ENCODE data around the gene FAM83B.

DNA sequence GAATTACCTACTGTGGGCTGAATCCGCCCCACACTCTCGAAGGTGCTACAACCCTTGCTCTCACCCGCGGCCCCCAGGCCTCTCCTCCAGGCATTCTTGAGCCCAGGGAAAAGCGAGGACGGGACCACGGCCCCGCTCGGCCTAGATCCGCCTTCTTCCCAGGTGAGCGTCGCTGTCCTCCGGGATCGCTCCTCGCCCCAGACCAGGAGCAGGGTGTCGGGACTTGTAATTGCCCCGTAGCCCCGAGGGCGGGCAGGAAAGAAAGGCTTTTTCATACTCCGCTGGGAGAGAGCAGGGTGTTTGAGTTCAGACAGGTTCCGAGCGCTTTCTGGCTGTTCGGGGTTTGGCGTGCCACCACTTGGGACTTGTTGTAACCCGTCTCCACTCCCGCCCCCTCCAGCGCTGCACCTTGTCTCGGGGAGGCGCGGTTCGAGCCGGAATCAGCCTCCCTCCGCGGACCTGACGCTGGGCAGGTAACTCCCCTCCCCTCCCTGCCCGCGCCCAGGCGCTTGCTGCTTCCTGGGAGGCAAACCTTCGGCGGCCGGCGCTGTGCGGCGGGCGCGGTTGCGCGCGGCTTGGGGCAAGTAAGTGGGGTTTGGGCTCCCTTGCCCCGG lies at the start of gene FAM83B:
- TF ChIP-seq, protein P1, sequence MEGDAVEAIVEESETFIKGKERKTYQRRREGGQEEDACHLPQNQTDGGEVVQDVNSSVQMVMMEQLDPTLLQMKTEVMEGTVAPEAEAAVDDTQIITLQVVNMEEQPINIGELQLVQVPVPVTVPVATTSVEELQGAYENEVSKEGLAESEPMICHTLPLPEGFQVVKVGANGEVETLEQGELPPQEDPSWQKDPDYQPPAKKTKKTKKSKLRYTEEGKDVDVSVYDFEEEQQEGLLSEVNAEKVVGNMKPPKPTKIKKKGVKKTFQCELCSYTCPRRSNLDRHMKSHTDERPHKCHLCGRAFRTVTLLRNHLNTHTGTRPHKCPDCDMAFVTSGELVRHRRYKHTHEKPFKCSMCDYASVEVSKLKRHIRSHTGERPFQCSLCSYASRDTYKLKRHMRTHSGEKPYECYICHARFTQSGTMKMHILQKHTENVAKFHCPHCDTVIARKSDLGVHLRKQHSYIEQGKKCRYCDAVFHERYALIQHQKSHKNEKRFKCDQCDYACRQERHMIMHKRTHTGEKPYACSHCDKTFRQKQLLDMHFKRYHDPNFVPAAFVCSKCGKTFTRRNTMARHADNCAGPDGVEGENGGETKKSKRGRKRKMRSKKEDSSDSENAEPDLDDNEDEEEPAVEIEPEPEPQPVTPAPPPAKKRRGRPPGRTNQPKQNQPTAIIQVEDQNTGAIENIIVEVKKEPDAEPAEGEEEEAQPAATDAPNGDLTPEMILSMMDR (conservative IDR thresholded peaks at IDR 0.05; ENCODE audit: low read depth, low read length) = no peak
- TF ChIP-seq EZH2phosphoT487 (IDR thresholded peaks at IDR 0.05; ENCODE audit: borderline replicate concordance, low read length) = no peak
